HepG2 (cell line): ENCODE data around the gene TP73. TPM values are rescaled to one million over a fixed set of nuclear protein-coding genes. Genes with fewer than 3 reads are reported as not detected.

Experiments used
- ATAC-seq: fragments of 200-7000 bp; cut with Tn5 transposase; 3 replicates; pipeline ENCODE4 v1.9.1; 2020; ENCODE audit warnings: mild to moderate bottlenecking, moderate library complexity
- BruUV-seq: library from RNA; stranded (reverse); fragments of 400-500 nt; replicated peaks from 2 replicates; lab custom pipeline; 2021; lab: Mats Ljungman, UMichigan
- CTCF ChIA-PET: fragments of 300-600 bp; formaldehyde crosslinking; extraction: SDS; loops from one replicate; lab custom pipeline; 2021; ENCODE audit warnings: low total read pairs, inconsistent platforms, low intra/inter-chr PET ratio; lab: Yijun Ruan, JAX
- POLR2A ChIA-PET: fragments of 350-600 bp; sonication (Branson Sonifier 250); formaldehyde crosslinking; loops from one replicate; lab custom pipeline; 2020; ENCODE audit warnings: antibody characterized with exemption, inconsistent platforms; lab: Yijun Ruan, JAX
- DNase-seq: peaks from one replicate; pipeline ENCODE4 v3.0.0-alpha.2; 2015; ENCODE audit warnings: low spot score
- FAIRE-seq: peaks from 3 replicates; lab custom pipeline; 2011; peaks lifted over from hg19 to GRCh38; lab: Jason Lieb, UNC
- H2AFZ ChIP-seq: one replicate; pipeline ENCODE4 v1.6.1; 2011; ENCODE audit warnings: low read length, inconsistent platforms
- H3K27ac ChIP-seq: fragments of 300-600 bp; 3 replicates; pipeline ENCODE4 v1.8.0; 2011; ENCODE audit warnings: mixed run types, mild to moderate bottlenecking, mixed read lengths, low read length, inconsistent platforms; ENCODE audit not compliant: insufficient read depth; ENCODE audit errors: extremely low read length
- H3K27me3 ChIP-seq, 2 experiments: fragments of 200-600 bp in 1 of 2; 2 replicates in 1 of 2; 3 replicates in 1 of 2; pipeline versions ENCODE4 v1.6.0 to v1.8.0; 2011; ENCODE audit warnings: low read length in 2 of 2, mild to moderate bottlenecking in 2 of 2, moderate library complexity in 2 of 2, inconsistent platforms in 1 of 2; ENCODE audit not compliant: insufficient read depth in 2 of 2, control insufficient read depth in 1 of 2
- H3K36me3 ChIP-seq, 2 experiments: fragments of 200-600 bp in 1 of 2; replicated peaks in 1 of 2; 2 replicates in 1 of 2; 3 replicates in 1 of 2; pipeline versions ENCODE4 v1.5.1 to v1.8.0; 2011; ENCODE audit warnings: low read length in 2 of 2, inconsistent platforms in 1 of 2; ENCODE audit not compliant: insufficient read depth in 2 of 2, control insufficient read depth in 1 of 2
- H3K4me1 ChIP-seq: 2 replicates; pipeline ENCODE4 v1.5.1; 2012; ENCODE audit warnings: low read length, inconsistent platforms; ENCODE audit not compliant: insufficient read depth
- H3K4me2 ChIP-seq: 2 replicates; pipeline ENCODE4 v1.6.0; 2011; ENCODE audit warnings: low read depth, low read length, inconsistent platforms
- H3K4me3 ChIP-seq, 3 experiments: fragments of 200-600 bp in 1 of 3; sonication (generic), shearing (Covaris generic) in 1 of 3; replicated peaks in 1 of 3; 2 replicates each; pipeline ENCODE4 v1.5.1; 2011 to 2016; ENCODE audit warnings: low read length in 3 of 3, inconsistent platforms in 2 of 3, low read depth in 2 of 3, mild to moderate bottlenecking in 2 of 3, control low read depth in 1 of 3, mixed read lengths in 1 of 3; ENCODE audit not compliant: insufficient read depth in 1 of 3
- H3K79me2 ChIP-seq: one replicate; pipeline ENCODE4 v1.6.1; 2011; ENCODE audit warnings: low read length, inconsistent platforms; ENCODE audit not compliant: insufficient read depth
- H3K9ac ChIP-seq: 2 replicates; pipeline ENCODE4 v1.6.0; 2011; ENCODE audit warnings: mild to moderate bottlenecking, low read depth, low read length, inconsistent platforms; ENCODE audit not compliant: insufficient read depth
- H3K9me3 ChIP-seq: 2 replicates; pipeline ENCODE4 v1.5.1; 2012; ENCODE audit warnings: mild to moderate bottlenecking, low read length
- H4K20me1 ChIP-seq: 2 replicates; pipeline ENCODE4 v1.6.0; 2011; ENCODE audit warnings: inconsistent platforms, mild to moderate bottlenecking, low read length, moderate library complexity; ENCODE audit not compliant: insufficient read depth
- GLI4 ChIP-seq: sonication (generic); formaldehyde crosslinking; IDR thresholded peaks from 2 replicates; pipeline ENCODE4 v1.5.1; 2020; ENCODE audit warnings: missing genetic modification reagents, mild to moderate bottlenecking, moderate library complexity, borderline replicate concordance
- GTF3A ChIP-seq: sonication (generic); formaldehyde crosslinking; conservative IDR thresholded peaks from 2 replicates; pipeline ENCODE4 v1.4.0; 2020; ENCODE audit warnings: mild to moderate bottlenecking, missing genetic modification reagents
- HNRNPK ChIP-seq: fragments of 200-400 bp; formaldehyde crosslinking; IDR thresholded peaks from 2 replicates; pipeline ENCODE4 v1.6.1; 2018; ENCODE audit warnings: low read length, low read depth, moderate library complexity, mild to moderate bottlenecking; ENCODE audit not compliant: poor library complexity, severe bottlenecking
- MATR3 ChIP-seq: sonication (generic); formaldehyde crosslinking; IDR thresholded peaks from 2 replicates; pipeline ENCODE4 v1.4.0; 2020; ENCODE audit warnings: missing genetic modification reagents
- MTF2 ChIP-seq: sonication (generic); formaldehyde crosslinking; IDR thresholded peaks from 2 replicates; pipeline ENCODE4 v1.5.0; 2020; ENCODE audit warnings: missing genetic modification reagents, borderline replicate concordance
- NR1H2 ChIP-seq: sonication (generic); formaldehyde crosslinking; IDR thresholded peaks from 2 replicates; pipeline ENCODE4 v1.8.1; 2022; ENCODE audit warnings: low read depth, missing genetic modification reagents, borderline replicate concordance
- TGIF2 ChIP-seq: IDR thresholded peaks from 2 replicates; pipeline ENCODE4 v1.6.1; 2016; ENCODE audit warnings: control low read depth, missing compliant biosample characterization
- ZNF34 ChIP-seq: sonication (generic); formaldehyde crosslinking; IDR thresholded peaks from 2 replicates; pipeline ENCODE4 v1.4.0; 2020; ENCODE audit warnings: mild to moderate bottlenecking, missing genetic modification reagents, borderline replicate concordance
- ZNF598 ChIP-seq: sonication (generic); formaldehyde crosslinking; IDR thresholded peaks from 2 replicates; pipeline ENCODE4 v1.5.1; 2020; ENCODE audit warnings: mild to moderate bottlenecking, missing genetic modification reagents, borderline replicate concordance
- WGBS: methylation state at CpG from one replicate; pipeline ENCODE4 v1.1.6; 2017; ENCODE audit warnings: low lambda C conversion rate; 5-methylcytosine and 5-hydroxymethylcytosine counted together
- in situ Hi-C: cut with HindIII; loops from 2 replicates; pipeline ENCODE4 v1.10.0; 2017; ENCODE audit warnings: low pct_unique_long_range_greater_than_20kb; ENCODE audit not compliant: extremely low pct_ligation_motif_present
- intact Hi-C: fragments of 100-400 bp; cut with micrococcal nuclease; formaldehyde crosslinking; loops from one replicate; pipeline ENCODE4 v1.10.0; 2022; ENCODE audit not compliant: unreplicated experiment
- polyA plus RNA-seq, 8 experiments: library from polyadenylated mRNA; depleted of rRNA in 3 of 8; stranded (reverse) in 7 of 8; unstranded in 1 of 8; fragments of >200 nt; fragmentation: Illumina TruSeq in 4 of 8; extraction: Trizol in 4 of 8; gene quantifications; 2 replicates each; pipeline versions ENCODE4 v1.2.1 to v1.2.3, GENCODE V29; 2011 to 2016; ENCODE audit warnings: low read depth in 4 of 8, missing spikeins in 1 of 8, mixed read lengths in 1 of 8; ENCODE audit not compliant: insufficient read depth in 1 of 8
- total RNA-seq, 5 experiments: library from RNA; depleted of rRNA; stranded (reverse); fragments of >200 nt; fragmentation: Illumina TruSeq; extraction: Trizol; gene quantifications; 2 replicates each; pipeline ENCODE4 v1.2.3, GENCODE V29; 2016; ENCODE audit warnings: low read depth in 1 of 5
- TF ChIP-seq, protein P1 (sequence below): IDR thresholded peaks from 2 replicates; pipeline ENCODE4 v1.6.1; 2016
- TF ChIP-seq, protein P2 (sequence below): sonication (generic); formaldehyde crosslinking; IDR thresholded peaks from 2 replicates; pipeline ENCODE4 v1.5.1; 2020; ENCODE audit warnings: mild to moderate bottlenecking, moderate library complexity, missing genetic modification reagents
- TF ChIP-seq, protein P3 (sequence below): sonication (generic); formaldehyde crosslinking; IDR thresholded peaks from 2 replicates; pipeline ENCODE4 v1.8.1; 2023; ENCODE audit warnings: mild to moderate bottlenecking, inconsistent platforms, moderate library complexity, missing genetic modification reagents, borderline replicate concordance

The TP73 gene
- total and polyA plus RNA-seq, 2 of the 13 experiments (the other 11 are each of a cell fraction or from before 2014, with no cell fraction given), result 0.49 to 1.1 TPM

DNA sequence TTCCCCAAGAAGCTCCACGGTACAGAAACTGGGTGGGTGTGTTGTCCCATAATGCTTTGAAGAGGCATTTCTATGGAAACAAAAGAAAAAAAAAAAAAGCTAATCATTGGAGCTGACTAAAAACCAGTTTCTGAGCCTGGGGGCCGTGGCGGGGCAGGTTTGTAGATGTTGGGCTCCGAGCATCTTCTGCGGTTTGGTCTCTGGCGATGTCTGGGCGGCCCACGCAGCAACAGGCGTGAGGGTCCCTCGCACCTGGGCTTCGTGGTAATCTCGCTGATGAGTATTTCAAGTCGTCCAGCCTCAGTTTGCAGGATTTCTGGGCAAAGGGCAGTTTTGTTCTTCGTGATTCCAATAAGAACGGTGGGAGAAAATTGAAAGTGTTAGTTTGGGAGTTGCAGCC, 6.8 kb downstream of the TP73 start:
- POLR2A ChIA-PET, result no interaction called here
- H3K4me2 ChIP-seq, result no peak overlapping the region
- H3K9me3 ChIP-seq, result no peaks in the 10 kb centered on the region
- no peaks in the 10 kb centered on the region for H3K79me2 ChIP-seq
- H3K4me1 ChIP-seq, result no peaks in the 10 kb centered on the region
- CTCF ChIA-PET, result no interaction called here
- no peaks in the 10 kb centered on the region for H3K36me3 ChIP-seq
- no peaks in the 10 kb centered on the region for H3K27me3 ChIP-seq
- in situ Hi-C loops, result no loop called here
- H3K27ac ChIP-seq, result no peak overlapping the region
- ATAC-seq, result no peak
- BruUV-seq, result no TSS peak
- DNase-seq, result no peak
- 79% methylated on average over 14 of the region's 15 CpGs for WGBS
- TF ChIP-seq GTF3A (CRISPR knock-in tag) (no peak), GLI4 (CRISPR knock-in tag) (no peak), MATR3 (CRISPR knock-in tag) (no peak), ZNF34 (CRISPR knock-in tag) (no peak), MTF2 (no peak), HNRNPK (no peak), TGIF2 (no peak), NR1H2 (CRISPR knock-in tag) (no peak), ZNF598 (CRISPR knock-in tag) (no peak)
- TF ChIP-seq, protein P1, sequence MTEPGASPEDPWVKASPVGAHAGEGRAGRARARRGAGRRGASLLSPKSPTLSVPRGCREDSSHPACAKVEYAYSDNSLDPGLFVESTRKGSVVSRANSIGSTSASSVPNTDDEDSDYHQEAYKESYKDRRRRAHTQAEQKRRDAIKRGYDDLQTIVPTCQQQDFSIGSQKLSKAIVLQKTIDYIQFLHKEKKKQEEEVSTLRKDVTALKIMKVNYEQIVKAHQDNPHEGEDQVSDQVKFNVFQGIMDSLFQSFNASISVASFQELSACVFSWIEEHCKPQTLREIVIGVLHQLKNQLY (CRISPR knock-in tag), result no peak
- TF ChIP-seq, protein P2, sequence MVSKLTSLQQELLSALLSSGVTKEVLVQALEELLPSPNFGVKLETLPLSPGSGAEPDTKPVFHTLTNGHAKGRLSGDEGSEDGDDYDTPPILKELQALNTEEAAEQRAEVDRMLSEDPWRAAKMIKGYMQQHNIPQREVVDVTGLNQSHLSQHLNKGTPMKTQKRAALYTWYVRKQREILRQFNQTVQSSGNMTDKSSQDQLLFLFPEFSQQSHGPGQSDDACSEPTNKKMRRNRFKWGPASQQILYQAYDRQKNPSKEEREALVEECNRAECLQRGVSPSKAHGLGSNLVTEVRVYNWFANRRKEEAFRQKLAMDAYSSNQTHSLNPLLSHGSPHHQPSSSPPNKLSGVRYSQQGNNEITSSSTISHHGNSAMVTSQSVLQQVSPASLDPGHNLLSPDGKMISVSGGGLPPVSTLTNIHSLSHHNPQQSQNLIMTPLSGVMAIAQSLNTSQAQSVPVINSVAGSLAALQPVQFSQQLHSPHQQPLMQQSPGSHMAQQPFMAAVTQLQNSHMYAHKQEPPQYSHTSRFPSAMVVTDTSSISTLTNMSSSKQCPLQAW (CRISPR knock-in tag), result no peak
- TF ChIP-seq, protein P3, sequence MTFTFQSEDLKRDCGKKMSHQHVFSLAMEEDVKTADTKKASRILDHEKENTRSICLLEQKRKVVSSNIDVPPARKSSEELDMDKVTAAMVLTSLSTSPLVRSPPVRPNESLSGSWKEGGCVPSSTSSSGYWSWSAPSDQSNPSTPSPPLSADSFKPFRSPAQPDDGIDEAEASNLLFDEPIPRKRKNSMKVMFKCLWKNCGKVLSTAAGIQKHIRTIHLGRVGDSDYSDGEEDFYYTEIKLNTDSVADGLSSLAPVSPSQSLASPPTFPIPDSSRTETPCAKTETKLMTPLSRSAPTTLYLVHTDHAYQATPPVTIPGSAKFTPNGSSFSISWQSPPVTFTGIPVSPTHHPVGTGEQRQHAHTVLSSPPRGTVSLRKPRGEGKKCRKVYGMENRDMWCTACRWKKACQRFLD, result no peak
- H4K20me1 ChIP-seq, result no peaks in the 10 kb centered on the region
- no peak overlapping the region for H3K4me3 ChIP-seq
- FAIRE-seq, result no peak
- no peak overlapping the region for H3K9ac ChIP-seq
- no peak overlapping the region for H2AFZ ChIP-seq
- intact Hi-C loops, result no loop called here
